ENCODE data around the gene HS6ST2.

The HS6ST2 gene

GRCh38 chrX:132615391-132616131 lies 342.9 kb downstream of the HS6ST2 start:
- DNase-seq (ENCODE audit: low read depth, low spot score): no peak

- DNase-seq (ENCODE audit: low read depth, low spot score): no peak
These were observed 344.1 kb downstream of the HS6ST2 start for GRCh38 chrX:132614297-132614696.

GRCh38 chrX:132613801-132614200 lies 344.6 kb downstream of the HS6ST2 start:
- DNase-seq (ENCODE audit: low read depth, low spot score): no peak

DNA sequence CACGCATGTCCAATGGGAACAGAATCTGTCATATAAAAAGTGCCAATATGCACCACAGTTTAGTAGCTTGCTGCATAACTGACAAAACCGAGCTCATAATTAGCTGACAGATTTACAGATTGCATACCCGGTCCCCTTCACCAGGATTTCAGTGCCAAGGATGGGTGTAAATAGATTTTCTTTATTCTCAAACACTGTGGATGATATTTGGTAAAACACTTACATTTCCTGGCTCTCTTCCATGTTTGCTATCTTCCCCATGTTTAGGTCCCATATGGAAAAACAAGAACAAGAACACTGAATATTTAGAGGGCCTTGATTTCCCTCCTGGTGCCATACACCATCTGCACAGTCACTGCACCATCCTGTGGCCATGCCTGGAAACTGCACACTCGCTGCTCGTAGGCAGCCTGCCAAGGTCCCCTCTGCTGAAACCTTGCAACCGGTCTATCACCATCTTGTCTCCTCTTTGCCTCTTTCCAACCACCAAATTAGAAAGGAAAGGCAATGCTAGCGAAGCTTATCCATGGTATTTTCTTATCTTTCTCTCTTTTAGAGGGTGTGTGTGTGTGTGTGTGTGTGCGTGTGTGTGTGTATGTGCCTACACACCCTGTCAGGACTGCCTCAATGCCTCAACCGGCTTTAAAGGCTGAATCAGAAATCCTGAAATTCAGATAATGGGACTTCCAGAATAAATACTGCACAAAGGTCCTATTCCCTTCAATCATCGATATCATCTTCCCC lies 345.4 kb downstream of the HS6ST2 start:
- no peak for DNase-seq (ENCODE audit: low read depth, low spot score)

GRCh38 chrX:132610536-132610935 lies 347.9 kb downstream of the HS6ST2 start:
- no peak for DNase-seq (ENCODE audit: low read depth, low spot score)

DNA sequence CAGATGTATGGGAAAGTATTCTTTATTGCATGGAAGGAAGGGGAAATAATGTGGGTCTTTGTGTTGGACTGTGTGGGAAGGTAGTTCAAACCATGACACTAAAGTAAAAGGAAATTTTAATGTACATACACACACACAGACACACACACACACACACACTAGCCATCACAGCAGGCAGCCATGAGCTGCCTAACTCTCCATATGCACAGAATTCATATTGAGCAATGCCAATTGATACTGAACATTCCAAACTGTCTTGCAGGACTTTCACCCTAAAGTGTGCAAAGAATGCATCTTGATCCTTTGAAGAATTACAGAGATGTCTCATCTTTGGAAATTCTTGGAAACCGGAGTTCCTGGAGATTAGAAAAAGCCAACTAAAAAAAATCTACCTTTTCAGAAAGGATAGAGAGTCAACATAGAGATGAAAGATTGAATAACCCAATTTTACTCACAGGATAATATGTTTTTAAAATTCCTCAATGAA lies 349.0 kb downstream of the HS6ST2 start:
- DNase-seq (ENCODE audit: low read depth, low spot score): no peak

DNA sequence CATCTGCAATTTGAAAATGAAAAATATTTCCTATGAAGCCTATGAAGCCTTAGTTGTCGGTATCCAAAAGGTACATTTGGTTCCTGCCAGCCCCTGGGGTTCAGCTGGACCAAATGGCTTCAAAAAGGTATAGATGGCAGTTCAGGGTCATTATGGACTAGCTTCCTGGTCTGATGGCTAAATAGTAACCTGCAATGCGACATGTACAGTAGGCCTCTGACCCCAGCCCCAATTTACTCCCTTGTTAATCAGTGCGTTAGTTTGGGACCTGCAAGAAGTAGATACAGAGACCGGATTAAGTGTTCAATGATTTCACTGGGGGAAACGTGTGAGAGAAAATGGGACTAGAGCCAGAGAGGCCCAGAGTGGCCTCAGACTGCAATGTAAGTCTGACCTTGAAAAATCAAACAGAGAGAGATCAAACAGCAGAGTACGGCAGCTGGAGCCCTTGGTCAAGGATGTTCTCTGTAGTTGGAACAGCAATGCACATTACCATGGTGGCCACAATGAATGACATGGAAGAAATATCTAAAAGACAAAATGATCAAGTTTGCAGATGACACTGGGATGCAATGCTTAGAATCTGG lies 354.6 kb downstream of the HS6ST2 start:
- no peak for DNase-seq (ENCODE audit: low read depth, low spot score)

DNA sequence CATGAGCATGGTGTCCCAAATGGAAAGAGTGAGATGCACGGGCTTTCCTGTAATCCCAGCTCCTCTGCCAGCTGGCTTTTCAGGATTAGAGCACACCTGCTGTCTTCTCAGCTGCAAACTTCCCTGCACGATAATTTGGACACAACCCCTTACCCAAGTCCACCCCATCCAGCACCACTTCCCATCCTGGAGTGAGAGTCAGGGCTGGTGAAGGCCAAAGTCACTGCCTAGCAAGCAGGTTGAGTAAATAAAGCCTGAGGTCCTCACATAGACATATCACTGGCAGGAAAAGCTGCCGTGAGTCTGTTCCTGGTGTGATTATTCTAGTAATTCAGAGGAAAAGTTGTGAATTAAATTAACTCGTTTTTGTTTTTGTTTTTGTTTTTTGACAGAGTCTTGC lies 355.7 kb downstream of the HS6ST2 start:
- no peak for DNase-seq (ENCODE audit: low read depth, low spot score)

- DNase-seq (ENCODE audit: low read depth, low spot score): no peak
These were observed 363.4 kb downstream of the HS6ST2 start for GRCh38 chrX:132594999-132595398.

DNA sequence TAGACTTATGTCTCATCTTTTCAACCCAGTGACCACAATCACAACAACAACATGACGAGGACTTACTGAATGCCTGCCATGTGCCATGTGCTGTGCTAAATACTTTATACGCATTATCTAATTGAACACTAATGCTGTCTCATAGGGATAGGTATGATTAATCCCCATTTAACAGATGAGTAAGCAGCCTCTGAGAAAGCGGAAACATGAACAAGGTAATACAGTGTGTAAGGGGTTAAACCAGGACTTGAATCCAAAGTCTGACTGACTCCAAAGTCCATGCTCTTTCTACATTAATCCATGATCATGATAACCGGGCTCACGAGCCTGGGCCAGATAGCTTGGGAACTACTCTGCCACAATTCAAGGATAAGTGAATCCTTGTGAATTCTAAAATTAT lies 364.3 kb downstream of the HS6ST2 start:
- no peak for DNase-seq (ENCODE audit: low read depth, low spot score)

DNA sequence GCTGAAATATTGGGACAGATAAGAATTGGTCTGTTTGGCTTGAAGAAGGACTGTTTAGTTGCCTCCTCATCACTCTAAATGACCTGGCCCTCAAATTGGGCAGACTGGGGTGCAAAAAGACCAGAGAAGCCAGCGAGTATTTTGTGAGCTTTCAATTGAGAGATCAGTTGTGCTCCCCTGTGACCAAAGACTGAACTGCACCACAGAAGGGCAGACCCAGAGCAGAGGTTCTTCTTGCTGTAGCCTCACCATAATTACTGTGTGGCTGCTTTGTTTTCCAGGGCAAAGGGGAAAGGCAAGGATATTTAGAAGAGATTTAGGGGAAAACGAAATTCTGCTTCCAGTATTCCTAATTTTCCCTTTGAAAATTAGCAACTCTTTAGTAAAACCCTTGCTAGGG lies 365.5 kb downstream of the HS6ST2 start:
- DNase-seq (ENCODE audit: low read depth, low spot score): no peak

- no peak for DNase-seq (ENCODE audit: low read depth, low spot score)
These were observed 366.6 kb downstream of the HS6ST2 start for GRCh38 chrX:132591719-132592275.

- no peak for DNase-seq (ENCODE audit: low read depth, low spot score)
These were observed 367.9 kb downstream of the HS6ST2 start for GRCh38 chrX:132590350-132591026.

DNA sequence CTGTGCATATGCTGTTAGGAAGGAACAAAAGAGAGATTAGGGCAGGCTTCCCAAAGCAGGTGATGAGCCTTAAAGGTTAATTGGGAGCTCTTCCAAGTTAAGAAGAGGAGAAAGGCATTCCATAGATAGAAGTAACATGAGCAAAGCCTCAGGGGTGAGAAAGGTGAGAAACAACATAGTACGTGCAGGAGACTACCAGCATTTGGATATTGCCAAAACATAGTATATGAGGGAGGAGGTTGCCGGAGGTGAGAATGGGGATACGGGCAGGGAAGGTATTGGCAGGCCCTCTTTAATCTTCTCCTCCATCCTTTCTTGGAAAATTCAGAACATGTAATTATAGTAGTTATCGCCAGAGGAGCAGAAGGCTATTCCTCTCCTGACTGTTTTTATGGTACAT lies 373.5 kb downstream of the HS6ST2 start:
- no peak for DNase-seq (ENCODE audit: low read depth, low spot score)

DNA sequence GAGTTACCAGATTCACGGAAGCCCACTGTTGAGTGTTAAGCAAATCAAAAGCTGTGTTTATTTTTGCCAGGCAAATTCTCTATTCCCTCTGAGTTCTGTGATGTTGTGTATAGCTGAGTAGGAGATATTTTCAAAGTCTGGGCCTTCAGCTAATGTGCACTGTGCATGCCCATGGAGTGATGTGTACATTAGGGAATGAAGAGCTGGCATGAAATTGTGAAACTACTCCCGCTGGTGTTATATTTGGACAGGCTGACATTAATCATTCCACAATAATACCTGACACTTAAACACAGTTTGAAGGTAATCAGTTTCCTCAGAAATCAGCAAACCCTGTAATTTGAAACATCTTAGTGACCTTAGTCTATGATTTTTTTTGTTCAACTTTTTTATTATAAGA lies 381.5 kb downstream of the HS6ST2 start:
- no peak for DNase-seq (ENCODE audit: low read depth, low spot score)
